ENCODE results near the gene ATP7B.

- TF ChIP-seq POLR2AphosphoS5 (IDR thresholded peaks at IDR 0.05; ENCODE audit: insufficient read depth, low read depth, low read length) (no peak), FOS (IDR thresholded peaks at IDR 0.05; ENCODE audit: borderline replicate concordance, insufficient read depth, low read length) (no peak), MYC (IDR thresholded peaks at IDR 0.05; ENCODE audit: low read depth, low read length) (no peak), CTCF (IDR thresholded peaks at IDR 0.05; ENCODE audit: extremely low read depth in 1 of 2, insufficient read depth in 1 of 2, low read depth in 1 of 2, low read length in 2 of 2) (no peak), EZH2 (IDR thresholded peaks at IDR 0.05; ENCODE audit: borderline replicate concordance, low read depth, low read length, severe bottlenecking) (no peak), POLR2A (IDR thresholded peaks at IDR 0.05; ENCODE audit: low read depth, low read length) (no peak), MAX (IDR thresholded peaks at IDR 0.05; ENCODE audit: insufficient read depth, insufficient read length) (no peak), JUN (IDR thresholded peaks at IDR 0.05; ENCODE audit: borderline replicate concordance, insufficient read depth, insufficient read length, low read depth) (no peak), GATA2 (IDR thresholded peaks at IDR 0.05; ENCODE audit: insufficient read depth, insufficient read length, low read depth, low read length) (no peak)
These were observed 13.2 kb upstream of the ATP7B start, which contains the start of gene UTP14C for GRCh38 chr13:52024481-52024880.
